Suppressor macrophage (primary cell): ENCODE data around the gene DISP2.

ENCODE experiments used
- DNase-seq, 4 experiments: peaks; one replicate each; pipeline ENCODE4 v3.0.0-alpha.2; 2020 to 2022
- total RNA-seq, 17 experiments: gene quantifications; one replicate each; lab custom pipeline; 2026; ENCODE audit warnings: mixed read lengths in 6 of 17, inconsistent platforms in 3 of 17; lab: John Stamatoyannopoulos, UW

The DISP2 gene
- 0 to 6.5 (median 0.40) reads per million in 17 experiments for total RNA-seq

DNA sequence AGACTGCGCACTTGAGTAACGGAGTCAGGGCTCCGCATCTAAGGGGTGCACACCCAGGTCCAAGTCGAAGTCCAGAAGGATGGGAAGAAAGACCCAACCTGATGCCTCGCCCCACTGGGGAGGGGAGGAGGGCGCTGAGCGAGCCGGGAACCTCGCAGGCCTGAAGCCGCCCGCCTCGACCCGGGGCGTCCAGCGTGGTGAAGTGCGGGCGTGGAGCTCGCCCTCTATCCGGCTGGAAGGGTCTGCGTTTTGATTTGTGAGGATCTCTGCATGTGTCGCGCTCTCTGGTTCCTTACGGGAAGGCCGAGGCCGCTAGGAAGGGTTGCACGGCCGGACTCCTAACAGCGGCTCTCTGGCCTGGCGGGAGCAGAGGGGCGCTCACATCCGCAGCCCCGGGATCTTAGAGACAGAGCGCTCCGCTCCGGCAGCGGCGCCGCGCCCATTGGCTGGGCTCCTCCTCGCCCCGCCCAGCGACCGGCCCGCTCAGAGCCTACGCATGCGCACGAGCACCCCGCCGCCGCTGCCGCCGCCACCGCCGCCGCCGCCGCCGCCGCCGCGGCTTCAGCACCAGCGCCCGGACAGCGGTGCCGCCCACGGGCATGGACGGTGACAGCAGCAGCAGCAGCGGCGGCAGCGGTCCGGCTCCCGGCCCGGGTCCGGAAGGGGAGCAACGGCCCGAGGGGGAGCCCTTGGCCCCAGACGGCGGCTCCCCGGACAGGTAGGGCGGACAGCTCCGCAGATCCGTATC is at the start of gene DISP2:
TSS of gene DISP2 (plus strand) at position 497 of the 748 bp plus-strand sequence. CDS start at position 600, 103 bp downstream.
- peak; percentile 92 to 98 (median 96) for DNase-seq

DNA sequence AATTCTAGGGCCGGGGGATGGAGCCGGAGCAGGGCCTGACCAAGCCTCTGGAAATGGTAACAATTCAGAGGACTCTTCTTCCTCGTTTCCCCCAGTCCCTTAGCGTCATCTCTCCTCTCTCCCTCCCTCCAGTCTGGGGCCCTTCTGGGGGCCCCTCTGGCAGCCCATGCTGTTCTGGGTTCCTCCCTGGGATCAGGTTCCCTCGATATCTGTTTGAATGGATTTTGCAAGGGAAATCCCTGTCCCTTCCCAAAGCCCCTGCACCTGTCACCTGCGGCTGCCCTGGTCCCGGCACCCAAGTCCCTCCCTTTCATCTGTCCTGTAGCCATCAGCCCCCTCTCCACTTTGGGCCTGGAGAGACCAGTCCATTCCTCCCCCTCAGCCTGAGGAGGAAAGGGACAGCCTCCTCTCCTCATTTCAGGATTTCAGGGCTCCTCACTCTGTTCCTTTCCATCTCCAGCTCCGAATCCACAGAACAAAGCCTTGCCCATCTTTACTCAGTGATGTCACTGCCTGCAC is 48.6 kb upstream of the DISP2 start:
- DNase-seq = no peak

DNA sequence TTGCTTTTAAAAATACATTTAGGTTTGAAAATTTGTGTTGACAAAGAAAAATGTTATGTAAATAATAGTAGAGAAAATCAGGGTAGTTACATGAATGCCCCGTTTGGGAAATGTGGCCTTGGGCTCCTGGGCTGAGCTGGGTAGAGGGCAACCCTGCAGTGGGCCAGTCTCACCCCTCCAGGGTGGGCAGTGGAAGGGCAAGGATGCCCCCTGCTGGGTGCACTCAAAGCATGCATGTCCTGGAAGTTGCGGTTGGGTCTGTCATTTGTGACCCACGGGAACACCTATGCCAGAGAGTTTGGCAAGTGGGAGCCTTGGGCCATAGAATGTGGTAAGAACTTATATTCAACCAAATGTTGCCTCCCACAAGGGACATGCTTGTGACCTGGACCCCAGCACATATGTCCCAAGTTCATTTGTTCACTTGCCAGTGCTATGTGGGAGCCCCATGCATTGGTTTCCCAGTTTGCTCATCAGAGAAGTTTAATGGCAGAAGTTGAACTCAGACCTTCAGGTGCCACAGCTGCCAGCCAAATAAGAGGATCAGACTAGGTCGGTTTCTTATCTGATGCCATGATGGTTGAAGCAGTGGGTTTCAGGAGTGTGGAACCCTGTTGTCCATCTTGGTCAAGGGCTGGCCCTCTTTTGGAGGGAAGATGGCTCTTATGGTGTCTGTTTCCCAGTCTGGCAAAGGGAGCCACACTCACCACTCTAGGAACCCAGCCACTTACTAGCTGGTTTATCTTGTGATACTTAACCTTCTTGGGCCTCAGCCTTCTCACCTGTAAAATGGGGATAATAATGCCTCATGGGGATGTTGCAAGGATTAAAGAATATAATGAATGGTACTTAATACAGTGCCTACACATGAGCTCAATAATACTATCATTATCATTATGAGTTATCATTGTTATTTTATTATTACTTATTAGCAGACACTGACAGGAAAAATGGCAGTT is 47.7 kb upstream of the DISP2 start:
- DNase-seq = peak; percentile 74 to 86 (median 82)

DNA sequence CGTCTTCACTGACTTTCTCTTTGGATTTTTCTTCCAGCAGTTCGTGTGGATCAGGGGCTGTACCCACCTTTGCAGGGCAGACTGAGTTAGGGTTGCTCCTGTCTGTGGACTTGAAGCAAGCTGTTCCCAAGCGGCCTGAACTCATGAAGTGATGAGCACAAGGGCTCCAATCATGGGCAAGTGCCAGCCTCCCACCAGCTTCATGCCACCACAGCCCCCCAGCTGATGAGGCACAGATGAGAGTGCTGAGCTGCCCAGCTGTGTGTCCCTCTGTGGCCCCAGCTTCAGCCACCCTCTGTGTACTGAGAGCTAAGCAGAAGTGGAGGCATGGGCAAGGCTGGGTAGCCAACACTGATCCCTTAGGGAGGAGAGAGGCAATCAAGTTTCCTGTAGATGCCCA is 47.0 kb upstream of the DISP2 start:
- no peak for DNase-seq

DNA sequence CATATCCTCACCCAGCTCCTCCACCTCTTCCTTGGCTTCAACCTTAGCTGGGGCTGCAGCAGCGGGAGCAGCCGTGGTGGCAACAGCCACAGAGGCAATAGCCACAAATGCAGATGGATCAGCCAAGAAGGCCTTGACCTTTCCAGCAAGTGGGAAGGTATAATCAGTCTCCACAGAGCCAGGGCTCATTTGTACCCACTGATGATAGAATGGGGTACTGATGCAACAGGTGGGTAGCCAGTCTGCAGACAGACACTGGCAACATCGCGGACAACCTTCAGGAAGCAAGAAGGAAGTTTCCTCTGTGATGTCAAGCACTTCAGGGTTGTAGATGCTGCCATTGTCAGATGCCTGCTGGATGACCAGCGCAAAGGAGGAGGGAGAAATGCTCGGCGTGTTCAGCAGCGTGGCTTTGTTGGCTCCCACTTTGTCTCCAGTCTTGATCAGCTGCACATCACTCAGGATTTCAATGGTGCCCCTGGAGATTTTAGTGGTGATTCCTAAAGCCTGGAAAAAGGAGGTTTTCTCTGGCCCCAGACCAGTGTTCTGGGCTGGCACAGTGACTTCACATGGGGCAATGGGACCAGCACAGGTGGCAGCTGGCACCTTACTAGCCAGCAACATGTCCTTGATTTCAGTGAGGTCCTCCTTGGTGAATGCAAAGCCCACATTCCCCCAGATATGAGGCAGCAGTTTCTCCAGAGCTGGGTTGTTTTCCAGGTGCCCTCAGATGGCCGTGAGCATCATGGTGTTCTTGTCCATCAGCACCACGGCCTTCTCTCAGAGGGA is 45.5 kb upstream of the DISP2 start:
- no peak for DNase-seq

DNA sequence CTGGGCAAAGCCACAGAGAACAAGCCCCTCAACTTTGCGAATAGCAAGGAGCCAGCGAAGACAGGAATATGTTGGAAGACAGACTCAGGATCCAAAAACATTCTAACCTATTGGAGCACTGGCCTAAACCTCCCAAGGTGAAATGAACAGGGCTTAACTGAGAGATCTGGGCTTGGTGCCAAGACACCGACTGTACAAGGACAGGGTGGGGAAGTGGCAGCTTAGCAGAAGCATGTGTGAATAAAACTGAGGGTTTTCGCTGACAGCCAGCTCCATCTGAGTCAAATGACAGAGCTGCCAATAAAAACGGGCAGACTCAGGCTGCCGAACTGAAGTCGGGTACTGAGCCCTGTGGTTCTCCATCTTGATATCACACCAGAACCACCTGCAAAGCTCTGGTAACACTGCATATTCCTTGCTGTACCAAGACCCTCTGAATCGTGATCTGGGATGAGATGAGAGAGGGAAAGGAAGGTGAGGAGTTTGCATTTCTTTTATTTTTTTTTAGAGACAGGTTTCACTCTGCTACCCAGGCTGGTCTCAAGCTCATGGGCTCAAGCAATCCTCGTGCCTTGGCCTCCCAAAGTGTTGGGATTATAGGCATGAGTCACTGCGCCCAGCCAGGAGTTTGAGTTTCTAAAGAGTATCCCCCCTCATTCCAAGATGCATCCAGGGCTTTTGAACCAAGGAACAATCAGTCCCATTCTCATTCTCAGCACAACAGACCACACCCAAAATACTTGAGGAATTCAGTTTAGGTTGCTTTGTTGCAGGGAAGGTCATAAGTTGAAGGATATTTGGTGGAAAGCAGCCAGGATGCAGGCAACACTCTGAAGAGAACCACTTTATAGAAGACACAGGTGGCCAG is 44.3 kb upstream of the DISP2 start:
- peak; percentile 74 to 90 (median 84) for DNase-seq

- DNase-seq = no peak
These were observed 43.2 kb upstream of the DISP2 start for GRCh38 chr15:40314723-40315276.

GRCh38 chr15:40316931-40317330 is 41.1 kb upstream of the DISP2 start:
- no peak for DNase-seq

- no peak for DNase-seq
These were observed 40.4 kb upstream of the DISP2 start for GRCh38 chr15:40317580-40317979.

DNA sequence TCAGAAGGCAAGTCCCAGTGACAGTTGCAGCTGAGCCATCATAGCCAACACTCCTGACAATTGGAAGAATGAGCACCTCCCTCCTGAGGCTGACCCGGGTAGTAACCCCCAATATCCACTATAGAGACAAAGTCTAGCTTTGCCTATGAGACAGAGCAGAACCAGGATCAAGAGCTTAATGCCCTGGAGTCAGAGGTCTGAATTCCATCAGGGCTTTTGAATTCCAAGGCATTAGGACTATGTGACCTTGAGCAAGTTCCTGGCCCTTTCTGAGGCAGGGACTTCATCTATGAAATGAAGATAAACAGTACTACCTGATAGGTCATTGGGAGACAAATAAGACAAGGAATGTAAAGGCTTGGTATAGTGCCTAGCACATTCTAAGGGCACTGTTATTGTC is 37.6 kb upstream of the DISP2 start:
- DNase-seq = no peak

- peak; percentile 68 to 88 (median 84) for DNase-seq
These were observed 37.1 kb upstream of the DISP2 start for GRCh38 chr15:40320931-40321371.

DNA sequence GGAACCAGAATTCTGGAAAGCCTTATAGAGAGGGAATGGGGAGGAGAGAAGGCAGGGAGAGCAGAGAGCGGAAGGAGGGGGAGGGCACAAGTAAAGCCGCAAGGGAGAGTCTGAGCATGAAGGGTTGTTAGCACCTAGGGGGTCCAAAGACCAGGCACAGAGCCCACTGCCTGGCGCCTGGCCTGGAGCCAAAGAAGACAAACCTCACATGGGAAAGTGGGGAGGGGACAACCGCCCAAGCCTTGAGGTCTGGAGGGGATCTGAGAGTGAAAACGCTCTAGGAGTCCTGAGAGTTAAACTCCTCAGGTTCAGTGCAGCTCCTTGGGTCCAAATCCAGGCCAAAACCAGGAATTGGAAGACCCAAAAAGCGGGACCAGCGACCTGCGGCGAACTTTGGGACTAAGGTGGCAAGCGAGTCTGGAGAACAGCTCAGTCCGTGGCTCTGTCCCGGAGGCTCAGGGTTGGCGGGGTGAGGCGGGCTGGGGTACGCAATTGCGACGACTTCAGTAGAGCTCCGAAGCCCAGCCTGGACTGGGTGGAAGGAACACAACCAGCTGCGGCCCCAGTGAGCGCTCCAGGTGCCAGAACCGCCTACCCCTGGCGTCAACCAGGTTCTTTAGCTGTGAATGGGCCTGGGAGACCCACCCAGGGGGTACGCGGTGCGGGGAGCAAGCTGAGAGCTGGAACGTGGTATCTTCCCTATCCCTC is 35.3 kb upstream of the DISP2 start:
- no peak for DNase-seq

GRCh38 chr15:40323239-40323952 is 34.6 kb upstream of the DISP2 start, which contains the start of gene INAFM2:
Gene INAFM2, plus strand, starts transcription at chr15:40323692. Its CDS starts 364 bp downstream, at chr15:40324056.
- DNase-seq = peak; percentile 95 to 97 (median 96)

DNA sequence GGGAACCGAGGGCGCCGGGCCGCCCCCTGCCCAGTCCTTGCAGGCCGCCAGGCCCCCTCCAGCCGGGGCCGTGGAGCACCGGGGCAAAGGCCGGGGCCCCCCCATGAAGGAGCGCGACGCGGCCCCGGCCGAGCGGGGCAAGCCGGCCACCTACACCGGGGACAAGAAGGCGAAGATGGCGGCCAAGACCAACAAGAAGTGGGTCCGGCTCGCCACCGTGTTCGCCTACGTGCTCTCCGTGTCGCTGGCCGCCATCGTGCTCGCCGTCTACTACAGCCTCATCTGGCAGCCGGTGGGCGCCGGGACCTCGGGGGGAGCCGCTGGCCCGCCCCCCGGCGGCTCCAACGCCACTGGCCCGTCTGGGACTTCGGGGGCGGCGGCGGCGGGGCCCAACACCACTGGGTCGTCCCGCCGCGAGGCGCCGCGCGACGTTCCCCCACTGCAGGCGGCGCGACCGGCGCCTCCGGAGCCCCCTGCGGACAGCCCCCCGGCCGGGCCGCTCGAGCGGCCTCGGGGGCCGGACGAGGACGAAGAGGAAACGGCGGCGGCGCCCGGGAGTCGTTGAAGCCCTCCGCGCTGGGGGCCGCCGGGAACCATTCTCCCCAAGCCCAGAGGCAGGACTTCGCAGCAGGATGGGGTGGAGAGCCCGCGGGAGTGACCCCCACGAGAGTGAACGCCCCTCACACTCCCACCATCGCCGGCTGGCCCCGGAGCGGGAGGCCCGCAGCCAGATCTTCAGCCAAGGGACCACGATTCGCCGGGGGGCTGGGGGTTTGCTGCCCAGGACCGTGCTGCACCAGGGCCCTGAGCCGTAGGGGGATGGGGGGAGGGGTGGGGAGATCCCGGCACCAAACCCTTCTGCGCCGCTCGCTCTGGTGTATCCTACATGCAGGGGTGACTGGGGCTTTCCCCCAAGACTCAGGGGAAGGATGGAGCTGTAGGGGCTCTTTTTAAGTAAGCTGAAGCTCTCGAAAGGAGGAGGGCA is 33.8 kb upstream of the DISP2 start:
- DNase-seq = peak in 3 of 4 experiments; percentile 41 to 56 (median 47)

DNA sequence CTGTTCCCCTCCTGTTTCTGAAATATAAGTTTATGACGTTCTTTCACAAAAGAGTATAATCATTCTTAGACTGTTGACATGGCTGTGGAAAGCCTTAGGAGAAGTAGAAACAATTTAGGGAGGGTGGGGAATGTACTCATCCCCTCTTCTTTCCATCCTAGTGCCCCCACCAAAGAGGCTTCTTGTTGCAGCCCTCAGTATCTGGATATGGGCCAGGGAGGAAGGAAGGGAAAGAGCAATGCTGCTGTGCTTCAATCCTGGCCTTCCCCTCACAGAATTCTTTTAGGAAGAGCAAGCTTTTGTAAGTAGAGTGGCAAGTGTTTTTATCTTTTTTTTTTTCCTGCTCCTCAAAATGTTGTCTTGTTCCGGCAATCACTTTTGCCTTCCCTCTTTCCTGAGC is 32.8 kb upstream of the DISP2 start:
- peak in 1 of 4 experiments; percentile 46 for DNase-seq

GRCh38 chr15:40325700-40326099 is 32.3 kb upstream of the DISP2 start:
- peak in 3 of 4 experiments; percentile 35 to 75 (median 69) for DNase-seq

DNA sequence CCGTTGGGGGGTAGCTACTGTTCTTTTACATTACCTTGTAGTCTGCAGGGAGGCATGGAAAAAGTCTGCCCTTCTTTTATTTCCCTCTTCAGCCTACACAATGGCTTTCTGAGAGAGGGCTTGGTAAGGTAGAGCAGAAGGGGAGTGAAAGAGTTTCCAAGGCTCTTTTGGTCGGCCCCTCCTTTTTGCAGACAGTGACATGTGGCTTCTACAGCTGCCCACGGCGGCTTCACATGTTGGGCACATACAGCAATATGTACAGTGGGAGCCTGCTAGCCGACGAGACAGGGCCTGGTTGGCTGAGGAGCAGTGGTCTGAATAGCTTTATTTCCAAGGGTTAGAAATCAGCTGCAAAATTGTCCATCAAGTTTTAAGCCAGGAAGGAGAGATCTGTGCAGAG is 30.6 kb upstream of the DISP2 start:
- DNase-seq = no peak

- no peak for DNase-seq
These were observed 29.8 kb upstream of the DISP2 start for GRCh38 chr15:40328176-40328575.
